ENCODE results near the gene TAX1BP1. TPM values are rescaled to one million over a fixed set of nuclear protein-coding genes. Genes with fewer than 3 reads are reported as not detected.
A peak's percentile ranks its signal among the peaks of the same experiment; 100 is the strongest.

TAX1BP1 gene
- total and polyA plus RNA-seq, 2 of the 13 experiments (the other 11 are each of a cell fraction or from before 2014, with no cell fraction given), result 95.2 to 98.9 TPM

GRCh38 chr7:27751888-27752660 is 12.1 kb downstream of the TAX1BP1 start:
- peaks cover 4 to 63% of the 10 kb centered on the region in 2 experiments for H3K36me3 ChIP-seq (replicated peaks in 1 of 2; ENCODE audit: control insufficient read depth in 1 of 2, insufficient read depth in 2 of 2, low read length in 2 of 2)
- no peak for ATAC-seq
- H3K4me3 ChIP-seq (replicated peaks in 1 of 3; ENCODE audit: insufficient read depth in 1 of 3, low read depth in 2 of 3, low read length in 3 of 3), result no peak overlapping the region
- intact Hi-C loops (cut with micrococcal nuclease; ENCODE audit: unreplicated experiment), result no loop called here
- H3K9me3 ChIP-seq (ENCODE audit: low read length), result no peaks in the 10 kb centered on the region
- no peak overlapping the region for H2AFZ ChIP-seq (ENCODE audit: low read length)
- no peak for FAIRE-seq
- H3K4me1 ChIP-seq (ENCODE audit: insufficient read depth, low read length), result peaks cover 17% of the 10 kb centered on the region
- H3K79me2 ChIP-seq (ENCODE audit: insufficient read depth, low read length), result peaks cover 10% of the 10 kb centered on the region
- H3K27ac ChIP-seq (ENCODE audit: extremely low read length, insufficient read depth, low read length), result no peak overlapping the region
- in situ Hi-C loops (cut with HindIII; ENCODE audit: extremely low pct_ligation_motif_present, low pct_unique_long_range_greater_than_20kb), result no loop called here
- TF ChIP-seq MAFF (IDR thresholded peaks at IDR 0.05; ENCODE audit: low read depth, low read length) (peak; percentile 53; the same call in 1 of the 2 replicates), RNF2 (conservative IDR thresholded peaks at IDR 0.05; ENCODE audit: low read depth) (no peak), ZFP82 (CRISPR knock-in tag; IDR thresholded peaks at IDR 0.05; ENCODE audit: borderline replicate concordance) (no peak), ZNF34 (CRISPR knock-in tag; IDR thresholded peaks at IDR 0.05; ENCODE audit: borderline replicate concordance) (no peak), MLX (CRISPR knock-in tag; IDR thresholded peaks at IDR 0.05) (no peak), SALL2 (CRISPR knock-in tag; IDR thresholded peaks at IDR 0.05) (no peak), PHF21A (CRISPR knock-in tag; IDR thresholded peaks at IDR 0.05) (no peak), MAFK (conservative IDR thresholded peaks at IDR 0.05 in 1 of 2, IDR thresholded peaks at IDR 0.05 in 1 of 2; ENCODE audit: low read length in 2 of 2) (peak; percentile 31 to 78; a peak in 3 of 4 replicates), HNF4G (IDR thresholded peaks at IDR 0.05; ENCODE audit: borderline replicate concordance, low read depth, low read length) (no peak), HNF4G (CRISPR knock-in tag; IDR thresholded peaks at IDR 0.05; ENCODE audit: borderline replicate concordance, low read depth) (no peak), ATF6 (CRISPR knock-in tag; conservative IDR thresholded peaks at IDR 0.05) (no peak), ZSCAN29 (CRISPR knock-in tag; conservative IDR thresholded peaks at IDR 0.05) (no peak), YEATS2 (CRISPR knock-in tag; IDR thresholded peaks at IDR 0.05; ENCODE audit: borderline replicate concordance) (no peak), ZNF660 (CRISPR knock-in tag; IDR thresholded peaks at IDR 0.05; ENCODE audit: borderline replicate concordance, low read depth) (no peak), NFE2L1 (CRISPR knock-in tag; IDR thresholded peaks at IDR 0.05; ENCODE audit: borderline replicate concordance) (no peak)
- no peak overlapping the region for H3K9ac ChIP-seq (ENCODE audit: insufficient read depth, low read depth, low read length)
- H3K27me3 ChIP-seq (ENCODE audit: control insufficient read depth in 1 of 2, insufficient read depth in 2 of 2, low read length in 2 of 2), result no peaks in the 10 kb centered on the region
- 98% methylated on average over 6 of the region's 6 CpGs for whole genome bisulfite sequencing (ENCODE audit: low lambda C conversion rate)
- CTCF ChIA-PET (ENCODE audit: low intra/inter-chr PET ratio, low total read pairs), result no interaction called here
- POLR2A ChIA-PET, result no interaction called here
- no TSS peak for BruUV-seq (replicated peaks)
- DNase-seq (ENCODE audit: low spot score), result no peak
- no peak overlapping the region for H3K4me2 ChIP-seq (ENCODE audit: low read depth, low read length)
- H4K20me1 ChIP-seq (ENCODE audit: insufficient read depth, low read length), result no peaks in the 10 kb centered on the region
